OCI-LY7 (cell line): ENCODE measurements around the gene MLANA. TPM values are rescaled to one million over a fixed set of nuclear protein-coding genes. Genes with fewer than 3 reads are reported as not detected.

Source experiments
- BruUV-seq: library from RNA; stranded (reverse); fragments of 400-500 nt; replicated peaks from 2 replicates; lab custom pipeline; 2021; lab: Mats Ljungman, UMichigan
- CTCF ChIA-PET: fragments of 300-600 bp; sonication (Branson Sonifier 250); formaldehyde crosslinking; loops from one replicate; lab custom pipeline; 2022; ENCODE audit warnings: antibody characterized with exemption; ENCODE audit not compliant: unreplicated experiment; lab: Charles Lee
- POLR2A ChIA-PET: fragments of 300-600 bp; sonication (Branson Sonifier 250); formaldehyde crosslinking; loops from one replicate; lab custom pipeline; 2022; ENCODE audit warnings: antibody characterized with exemption; lab: Charles Lee
- DNase-seq: peaks from one replicate; pipeline ENCODE4 v3.0.0-alpha.2; 2015; ENCODE audit warnings: low spot score
- H2AFZ ChIP-seq: fragments of 200-600 bp; sonication (generic), shearing (Covaris generic); 2 replicates; pipeline ENCODE4 v1.6.1; 2014; ENCODE audit warnings: mild to moderate bottlenecking, antibody characterized with exemption, low read length, moderate library complexity
- H3K27ac ChIP-seq: fragments of 200-600 bp; sonication (generic); 2 replicates; pipeline ENCODE4 v1.5.1; 2014; ENCODE audit warnings: mixed run types, low read depth, mild to moderate bottlenecking, moderate library complexity, low read length, inconsistent platforms; ENCODE audit not compliant: poor library complexity, severe bottlenecking
- H3K36me3 ChIP-seq: fragments of 200-600 bp; sonication (generic); 2 replicates; pipeline ENCODE4 v1.6.1; 2014; ENCODE audit warnings: mild to moderate bottlenecking, antibody characterized with exemption, low read length, moderate library complexity, mixed read lengths; ENCODE audit not compliant: insufficient read depth
- H3K4me1 ChIP-seq: fragments of 200-600 bp; sonication (generic); 2 replicates; pipeline ENCODE4 v1.5.1; 2014; ENCODE audit warnings: mild to moderate bottlenecking, low read length; ENCODE audit not compliant: insufficient read depth, poor library complexity, severe bottlenecking
- H3K4me2 ChIP-seq: fragments of 200-600 bp; sonication (generic); 2 replicates; pipeline ENCODE4 v1.6.1; 2014; ENCODE audit warnings: mild to moderate bottlenecking, low read length
- H3K4me3 ChIP-seq: fragments of 200-600 bp; sonication (generic); 2 replicates; pipeline ENCODE4 v1.5.1; 2014; ENCODE audit warnings: mild to moderate bottlenecking, low read depth, low read length; ENCODE audit not compliant: poor library complexity, severe bottlenecking
- H3K79me2 ChIP-seq: fragments of 200-600 bp; sonication (generic); 2 replicates; pipeline ENCODE4 v1.6.1; 2016; ENCODE audit warnings: low read depth, mild to moderate bottlenecking, low read length, moderate library complexity, mixed read lengths; ENCODE audit not compliant: insufficient read depth
- H3K9me2 ChIP-seq: fragments of 200-600 bp; sonication (generic); 2 replicates; pipeline ENCODE4 v1.6.1; 2016; ENCODE audit warnings: mild to moderate bottlenecking, low read length, mixed read lengths; ENCODE audit not compliant: insufficient read depth
- H3K9me3 ChIP-seq: fragments of 200-600 bp; sonication (generic); 2 replicates; pipeline ENCODE4 v1.6.1; 2014; ENCODE audit warnings: mild to moderate bottlenecking, mixed run types, low read length, mixed read lengths
- H4K20me1 ChIP-seq: fragments of 200-600 bp; sonication (generic); 2 replicates; pipeline ENCODE4 v1.6.1; 2014; ENCODE audit warnings: mild to moderate bottlenecking, antibody characterized with exemption, low read length, moderate library complexity, mixed read lengths; ENCODE audit not compliant: insufficient read depth
- CTCF ChIP-seq: fragments of 200-600 bp; sonication (generic); conservative IDR thresholded peaks from 2 replicates; pipeline ENCODE4 v1.5.1; 2014; ENCODE audit warnings: mild to moderate bottlenecking, antibody characterized with exemption, low read length, moderate library complexity, mixed read lengths
- EZH2phosphoT487 ChIP-seq: fragments of 200-600 bp; sonication (generic); IDR thresholded peaks from 2 replicates; pipeline ENCODE4 v1.6.1; 2018; ENCODE audit warnings: low read depth, borderline replicate concordance, mild to moderate bottlenecking, mixed run types, antibody characterized with exemption, low read length, moderate library complexity, mixed read lengths
- intact Hi-C: fragments of 100-400 bp; cut with micrococcal nuclease; formaldehyde crosslinking; loops from one replicate; pipeline ENCODE4 v1.10.0; 2022; ENCODE audit not compliant: unreplicated experiment
- total RNA-seq, 2 experiments: library from RNA; depleted of rRNA in 1 of 2; stranded (reverse); fragments of >200 nt in 1 of 2; shearing (Covaris generic) in 1 of 2; gene quantifications; 2 replicates each; pipeline ENCODE4 v1.2.3, GENCODE V29; 2014 to 2022

Gene MLANA
- total RNA-seq, 2 experiments from 2014 or later: not detected

- H2AFZ ChIP-seq: no peak overlapping the region
- no peaks in the 10 kb centered on the region for H3K79me2 ChIP-seq
- POLR2A ChIA-PET: interaction anchor here (0.8 kb wide), 2 partner anchors 9 to 387 kb away, joined by 3 read pairs; no protein-coding TSS in a partner anchor
- H3K4me2 ChIP-seq: no peak overlapping the region
- DNase-seq: no peak
- peaks cover 14% of the 10 kb centered on the region for H3K4me1 ChIP-seq
- peaks cover 41% of the 10 kb centered on the region for H3K36me3 ChIP-seq
- no peak for TF ChIP-seq CTCF
- no peak for TF ChIP-seq EZH2phosphoT487
- no peaks in the 10 kb centered on the region for H3K9me3 ChIP-seq
- no TSS peak for BruUV-seq
- H3K27ac ChIP-seq: no peak overlapping the region
- CTCF ChIA-PET: no interaction called here
- no peaks in the 10 kb centered on the region for H4K20me1 ChIP-seq
- intact Hi-C loops: no loop called here
- no peak overlapping the region for H3K4me3 ChIP-seq
- H3K9me2 ChIP-seq: no peaks in the 10 kb centered on the region
Observed at GRCh38 chr9:5922192-5922591, 31.5 kb downstream of the MLANA start.

GRCh38 chr9:5931657-5932056 lies 41.0 kb downstream of the MLANA start:
- Histone ChIP-seq H3K27ac (no peak overlapping the region), H3K4me2 (no peak overlapping the region), H2AFZ (no peak overlapping the region), H3K79me2 (no peaks in the 10 kb centered on the region), H3K9me3 (no peaks in the 10 kb centered on the region), H3K9me2 (no peaks in the 10 kb centered on the region), H4K20me1 (no peaks in the 10 kb centered on the region), H3K4me3 (no peak overlapping the region), H3K4me1 (no peaks in the 10 kb centered on the region), H3K36me3 (no peaks in the 10 kb centered on the region)
- TF ChIP-seq EZH2phosphoT487: no peak
- no peak for TF ChIP-seq CTCF
- POLR2A ChIA-PET: no interaction called here
- BruUV-seq: no TSS peak
- no peak for DNase-seq
- CTCF ChIA-PET: no interaction called here
- intact Hi-C loops: no loop called here

- CTCF ChIA-PET: no interaction called here
- TF ChIP-seq EZH2phosphoT487: no peak
- no peak for TF ChIP-seq CTCF
- BruUV-seq: no TSS peak
- Histone ChIP-seq H3K4me2 (no peak overlapping the region), H3K9me2 (no peaks in the 10 kb centered on the region), H3K9me3 (no peaks in the 10 kb centered on the region), H2AFZ (no peak overlapping the region), H3K4me1 (no peaks in the 10 kb centered on the region), H3K27ac (no peak overlapping the region), H4K20me1 (no peaks in the 10 kb centered on the region), H3K79me2 (no peaks in the 10 kb centered on the region), H3K4me3 (no peak overlapping the region), H3K36me3 (no peaks in the 10 kb centered on the region)
- POLR2A ChIA-PET: no interaction called here
- DNase-seq: no peak
- intact Hi-C loops: no loop called here
Observed at GRCh38 chr9:5938449-5938848, 47.8 kb downstream of the MLANA start.
